Measurements from ENCODE around the gene TTC22.
A peak's percentile ranks its signal among the peaks of the same experiment; 100 is the strongest.

Gene TTC22

DNA sequence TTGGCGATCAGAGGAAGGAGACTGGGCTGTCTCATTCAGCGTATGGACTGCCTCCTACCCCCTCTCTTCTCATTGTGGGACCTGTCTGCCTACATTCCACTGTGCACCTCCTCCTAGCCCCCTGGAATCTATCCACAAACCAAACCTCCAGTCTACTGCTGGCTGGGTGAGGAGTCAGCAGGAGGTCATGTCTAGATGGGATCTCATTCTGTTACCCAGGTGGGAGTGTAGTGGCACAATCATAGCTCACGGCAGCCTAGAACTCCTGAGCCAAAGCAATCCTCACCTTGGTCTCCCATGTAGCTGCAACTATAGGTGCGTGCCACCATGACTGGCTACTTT lies 18.0 kb upstream of the TTC22 start:
- H3K4me1 ChIP-seq (ENCODE audit: insufficient read depth, low read length, poor library complexity, severe bottlenecking), result no peaks in the 10 kb centered on the region
- H2AFZ ChIP-seq (ENCODE audit: low read length), result no peak overlapping the region
- H3K9me3 ChIP-seq (ENCODE audit: insufficient read depth, low read depth, low read length), result no peaks in the 10 kb centered on the region; the same call in 1 of the 2 replicates
- no peak overlapping the region for H3K9ac ChIP-seq (ENCODE audit: low read depth, low read length, poor library complexity, severe bottlenecking)
- no peak overlapping the region for H3K4me3 ChIP-seq (ENCODE audit: low read length, poor library complexity, severe bottlenecking)
- H3K36me3 ChIP-seq (ENCODE audit: insufficient read depth, low read length), result no peaks in the 10 kb centered on the region
- no peak overlapping the region for H3K4me2 ChIP-seq (ENCODE audit: low read depth, low read length, poor library complexity, severe bottlenecking)
- H3F3A ChIP-seq (ENCODE audit: low read depth), result no peaks in the 10 kb centered on the region
- no peaks in the 10 kb centered on the region for H4K20me1 ChIP-seq (ENCODE audit: insufficient read depth, low read length, poor library complexity, severe bottlenecking)
- no peaks in the 10 kb centered on the region for H3K9me2 ChIP-seq (replicated peaks; ENCODE audit: low read depth, low read length)
- H3K79me2 ChIP-seq (ENCODE audit: insufficient read depth, low read length), result no peaks in the 10 kb centered on the region
- no peak for TF ChIP-seq EZH2phosphoT487 (IDR thresholded peaks at IDR 0.05; ENCODE audit: borderline replicate concordance)
- TF ChIP-seq, protein P1, sequence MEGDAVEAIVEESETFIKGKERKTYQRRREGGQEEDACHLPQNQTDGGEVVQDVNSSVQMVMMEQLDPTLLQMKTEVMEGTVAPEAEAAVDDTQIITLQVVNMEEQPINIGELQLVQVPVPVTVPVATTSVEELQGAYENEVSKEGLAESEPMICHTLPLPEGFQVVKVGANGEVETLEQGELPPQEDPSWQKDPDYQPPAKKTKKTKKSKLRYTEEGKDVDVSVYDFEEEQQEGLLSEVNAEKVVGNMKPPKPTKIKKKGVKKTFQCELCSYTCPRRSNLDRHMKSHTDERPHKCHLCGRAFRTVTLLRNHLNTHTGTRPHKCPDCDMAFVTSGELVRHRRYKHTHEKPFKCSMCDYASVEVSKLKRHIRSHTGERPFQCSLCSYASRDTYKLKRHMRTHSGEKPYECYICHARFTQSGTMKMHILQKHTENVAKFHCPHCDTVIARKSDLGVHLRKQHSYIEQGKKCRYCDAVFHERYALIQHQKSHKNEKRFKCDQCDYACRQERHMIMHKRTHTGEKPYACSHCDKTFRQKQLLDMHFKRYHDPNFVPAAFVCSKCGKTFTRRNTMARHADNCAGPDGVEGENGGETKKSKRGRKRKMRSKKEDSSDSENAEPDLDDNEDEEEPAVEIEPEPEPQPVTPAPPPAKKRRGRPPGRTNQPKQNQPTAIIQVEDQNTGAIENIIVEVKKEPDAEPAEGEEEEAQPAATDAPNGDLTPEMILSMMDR (conservative IDR thresholded peaks at IDR 0.05; ENCODE audit: low read length), result no peak
- no peaks in the 10 kb centered on the region for H3K27me3 ChIP-seq (ENCODE audit: insufficient read depth, low read length, poor library complexity, severe bottlenecking)

GRCh38 chr1:54818461-54819194 lies 17.5 kb upstream of the TTC22 start:
- Histone ChIP-seq H3K4me3 (ENCODE audit: low read length, poor library complexity, severe bottlenecking) (no peak overlapping the region), H4K20me1 (ENCODE audit: insufficient read depth, low read length, poor library complexity, severe bottlenecking) (no peaks in the 10 kb centered on the region), H3K79me2 (ENCODE audit: insufficient read depth, low read length) (no peaks in the 10 kb centered on the region), H3K4me2 (ENCODE audit: low read depth, low read length, poor library complexity, severe bottlenecking) (no peak overlapping the region), H3F3A (ENCODE audit: low read depth) (no peaks in the 10 kb centered on the region), H3K27me3 (ENCODE audit: insufficient read depth, low read length, poor library complexity, severe bottlenecking) (no peaks in the 10 kb centered on the region), H3K9me3 (ENCODE audit: insufficient read depth, low read depth, low read length) (no peaks in the 10 kb centered on the region), H3K9ac (ENCODE audit: low read depth, low read length, poor library complexity, severe bottlenecking) (no peak overlapping the region), H3K36me3 (ENCODE audit: insufficient read depth, low read length) (no peaks in the 10 kb centered on the region), H2AFZ (ENCODE audit: low read length) (0 out of 2 replicates have a peak overlapping the region, but pooled peaks have one; percentile 65), H3K9me2 (replicated peaks; ENCODE audit: low read depth, low read length) (no peaks in the 10 kb centered on the region), H3K4me1 (ENCODE audit: insufficient read depth, low read length, poor library complexity, severe bottlenecking) (no peaks in the 10 kb centered on the region)
- no peak for TF ChIP-seq EZH2phosphoT487 (IDR thresholded peaks at IDR 0.05; ENCODE audit: borderline replicate concordance)
- TF ChIP-seq, protein P1 (conservative IDR thresholded peaks at IDR 0.05; ENCODE audit: low read length), result no peak

- Histone ChIP-seq H3K4me1 (ENCODE audit: insufficient read depth, low read length, poor library complexity, severe bottlenecking) (no peaks in the 10 kb centered on the region), H3F3A (ENCODE audit: low read depth) (no peaks in the 10 kb centered on the region), H4K20me1 (ENCODE audit: insufficient read depth, low read length, poor library complexity, severe bottlenecking) (no peaks in the 10 kb centered on the region), H3K79me2 (ENCODE audit: insufficient read depth, low read length) (no peaks in the 10 kb centered on the region), H3K27me3 (ENCODE audit: insufficient read depth, low read length, poor library complexity, severe bottlenecking) (no peaks in the 10 kb centered on the region), H3K4me2 (ENCODE audit: low read depth, low read length, poor library complexity, severe bottlenecking) (no peak overlapping the region), H3K36me3 (ENCODE audit: insufficient read depth, low read length) (no peaks in the 10 kb centered on the region), H3K9ac (ENCODE audit: low read depth, low read length, poor library complexity, severe bottlenecking) (no peak overlapping the region), H3K4me3 (ENCODE audit: low read length, poor library complexity, severe bottlenecking) (no peak overlapping the region), H3K9me2 (replicated peaks; ENCODE audit: low read depth, low read length) (no peaks in the 10 kb centered on the region), H3K9me3 (ENCODE audit: insufficient read depth, low read depth, low read length) (no peaks in the 10 kb centered on the region), H2AFZ (ENCODE audit: low read length) (no peak overlapping the region)
- TF ChIP-seq, protein P1 (conservative IDR thresholded peaks at IDR 0.05; ENCODE audit: low read length), result no peak
- no peak for TF ChIP-seq EZH2phosphoT487 (IDR thresholded peaks at IDR 0.05; ENCODE audit: borderline replicate concordance)
These were observed 15.8 kb upstream of the TTC22 start for GRCh38 chr1:54816951-54817350.
